AG08396 (cell line): ENCODE measurements around the gene CLEC5A.
"Not testable (repeated sequence)": the region's sequence is repeated elsewhere in the genome, so short reads cannot be mapped to it uniquely, and the experiment has no call there.

Experiments
- DNase-seq: peaks from one replicate; pipeline ENCODE4 v3.0.0; 2012; ENCODE audit warnings: low spot score, mixed read lengths

CLEC5A gene

GRCh38 chr7:141946796-141947195 lies at the start of gene CLEC5A:
TSS of gene CLEC5A (minus strand) at chr7:141946974. CDS start at chr7:141946292, 682 bp downstream.
- no peak for DNase-seq

DNA sequence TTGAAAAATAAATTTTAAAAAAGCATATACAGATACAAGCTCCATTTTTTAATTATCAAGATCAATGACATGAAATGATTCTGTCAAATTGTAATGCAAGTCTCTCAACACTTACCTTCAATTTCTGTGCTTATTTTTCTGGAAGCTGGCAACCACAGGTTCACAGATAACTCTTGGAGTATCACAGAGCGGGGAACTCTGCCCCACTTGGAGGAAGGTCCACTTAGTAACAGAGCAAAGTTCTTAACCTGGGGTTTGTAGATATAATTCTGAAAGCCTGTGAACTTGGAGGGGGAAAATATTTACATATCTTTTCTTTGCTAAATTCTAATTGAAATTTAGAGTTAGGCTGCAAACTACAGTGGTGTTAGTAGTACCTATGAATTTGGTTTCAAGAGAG lies 46.6 kb upstream of the CLEC5A start:
- DNase-seq = no peak

DNA sequence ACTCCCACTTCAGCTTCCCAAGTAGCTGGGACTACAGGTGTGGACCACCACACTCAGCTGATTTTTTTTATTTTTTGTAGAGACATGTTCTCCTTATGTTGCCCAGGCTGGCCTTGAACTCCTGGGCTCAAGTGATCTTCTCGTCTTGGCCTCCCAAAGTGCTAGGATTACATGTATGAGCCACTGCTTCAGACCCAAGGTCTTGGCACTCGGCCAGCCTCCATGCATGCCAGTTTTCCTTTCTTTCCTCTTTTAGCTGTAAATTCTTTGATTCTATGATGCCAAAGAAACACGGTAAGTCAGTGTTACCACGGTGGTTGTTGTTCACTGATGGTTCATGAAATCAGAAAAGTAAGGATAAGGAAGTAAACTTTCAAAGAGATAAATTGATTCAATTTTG lies 45.9 kb upstream of the CLEC5A start:
- no peak for DNase-seq

DNA sequence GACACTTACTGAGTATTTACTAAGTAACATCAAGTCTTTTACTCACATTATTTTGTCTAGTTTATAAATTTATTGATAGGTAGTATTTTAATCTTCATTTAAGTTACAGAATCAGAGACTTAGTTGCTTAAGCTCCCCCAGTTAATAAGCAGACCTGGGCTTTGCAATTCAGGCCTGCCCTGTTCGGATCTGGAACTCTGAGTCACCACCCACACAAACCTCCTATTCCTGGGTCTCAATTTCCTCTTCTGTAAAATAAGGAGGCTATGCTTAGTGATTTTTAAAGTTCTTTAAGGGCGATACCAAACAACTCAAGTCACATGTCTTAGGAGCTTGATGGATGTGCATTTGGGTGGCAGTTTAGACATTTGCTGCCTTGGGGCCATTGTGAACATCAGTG lies 45.4 kb upstream of the CLEC5A start:
- DNase-seq = no peak

DNA sequence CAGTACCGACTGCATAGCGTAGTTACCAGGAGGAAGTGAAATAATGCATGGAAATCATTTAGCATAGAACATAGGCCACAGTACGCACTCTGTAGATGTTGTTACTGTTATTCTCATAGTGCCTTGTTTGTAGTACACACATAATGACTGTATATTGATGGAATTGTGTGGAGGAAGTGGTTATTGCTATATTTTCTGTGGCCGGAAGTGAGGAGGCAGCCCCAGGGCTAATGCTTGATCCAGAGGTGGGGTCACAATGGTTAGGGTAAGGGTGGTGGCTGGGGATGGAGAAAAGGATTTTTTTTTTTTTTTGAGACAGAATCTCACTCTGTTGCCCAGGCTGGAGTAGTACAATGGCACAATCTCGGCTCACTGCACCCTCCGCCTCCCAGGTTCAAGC lies 44.4 kb upstream of the CLEC5A start:
- DNase-seq = no peak

DNA sequence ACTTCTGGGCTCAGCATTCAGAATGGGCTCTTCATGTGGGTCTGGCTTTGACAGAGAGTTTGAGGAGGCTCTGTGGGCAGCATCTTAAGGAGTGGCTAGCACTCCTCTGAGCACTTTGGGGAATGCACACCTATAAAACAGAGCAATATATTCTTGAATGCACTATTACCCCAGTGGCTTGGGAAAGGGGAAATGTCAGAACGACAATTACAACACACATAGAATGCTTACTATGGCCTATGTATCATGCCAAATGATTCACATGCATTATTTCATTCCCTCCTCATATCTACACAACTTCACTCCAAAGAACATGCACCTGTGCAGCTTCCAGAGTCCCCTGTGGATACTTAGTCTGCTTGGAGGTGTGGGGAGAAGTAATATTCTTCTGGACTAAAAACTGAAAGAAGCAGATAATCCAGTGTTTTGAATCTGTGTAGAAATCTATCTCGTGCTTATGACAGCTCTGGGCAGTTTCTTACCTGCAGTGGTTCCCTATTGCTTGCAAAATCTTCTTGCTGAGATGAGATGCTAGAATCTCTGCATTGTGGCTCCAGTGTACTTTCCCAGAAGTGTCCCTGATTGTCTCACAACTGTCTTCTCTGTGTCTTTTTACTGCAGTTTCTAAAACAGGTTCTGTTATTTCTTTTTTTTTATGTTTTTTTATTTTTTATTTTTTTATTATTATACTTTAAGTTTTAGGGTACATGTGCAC lies 43.4 kb upstream of the CLEC5A start:
- no peak for DNase-seq

GRCh38 chr7:141987803-141988202 lies 41.0 kb upstream of the CLEC5A start:
- not testable (repeated sequence) for DNase-seq

- DNase-seq = no peak
Observed at GRCh38 chr7:141986923-141987322, 40.1 kb upstream of the CLEC5A start.

DNA sequence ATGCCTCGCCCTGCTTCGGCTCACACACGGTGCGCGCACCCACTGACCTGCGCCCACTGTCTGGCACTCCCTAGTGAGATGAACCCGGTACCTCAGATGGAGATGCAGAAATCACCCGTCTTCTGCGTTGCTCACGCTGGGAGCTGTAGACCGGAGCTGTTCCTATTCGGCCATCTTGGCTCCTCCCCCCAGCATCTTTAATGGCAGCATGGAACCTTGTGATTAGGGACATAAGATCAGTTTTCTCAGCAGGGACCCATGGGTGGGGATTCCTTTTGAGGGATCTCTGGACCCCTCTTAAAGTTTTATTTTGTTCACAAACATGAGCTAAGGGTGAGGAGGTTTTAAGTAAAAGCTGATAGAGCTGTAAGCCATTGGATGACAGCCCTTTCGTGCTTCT lies 39.2 kb upstream of the CLEC5A start:
- DNase-seq = not testable (repeated sequence)

DNA sequence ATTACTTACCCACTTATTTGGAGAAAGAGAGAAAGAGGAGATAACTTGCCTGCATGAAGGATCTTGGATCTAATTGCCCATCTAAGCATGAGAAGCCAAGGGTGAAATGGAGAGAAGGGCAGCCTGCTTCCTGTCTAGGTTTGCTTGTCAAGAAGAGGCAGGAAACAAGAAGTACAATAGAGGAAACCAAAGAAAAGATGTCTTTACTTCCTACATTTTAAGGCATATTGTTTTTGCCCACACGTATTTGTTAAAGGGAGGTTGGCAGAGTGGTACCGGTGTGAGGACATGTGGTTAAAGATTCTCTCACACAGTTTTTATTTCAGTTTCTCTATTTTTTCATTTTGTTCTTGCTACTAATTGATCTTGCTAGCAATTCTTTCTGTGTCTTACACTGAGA lies 32.8 kb upstream of the CLEC5A start:
- no peak for DNase-seq

DNA sequence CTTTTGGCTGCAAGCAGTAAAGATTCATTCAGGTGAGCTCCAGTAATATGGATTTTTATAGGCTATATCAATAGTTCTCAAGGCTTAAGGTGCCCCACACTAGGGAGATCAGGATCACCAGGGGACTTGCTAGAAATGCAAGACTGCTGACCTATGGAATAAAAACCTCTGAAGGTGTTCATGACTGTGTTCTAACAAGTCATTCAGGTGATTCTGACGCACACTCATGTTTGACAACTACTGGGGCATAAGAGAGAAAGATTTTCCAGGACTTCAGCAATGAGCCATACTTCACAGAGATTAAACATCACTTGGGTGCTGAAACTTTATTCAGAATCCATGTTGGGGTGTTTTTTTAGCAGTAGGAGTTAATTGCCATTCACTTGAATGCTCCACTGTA lies 31.6 kb upstream of the CLEC5A start:
- no peak for DNase-seq

DNA sequence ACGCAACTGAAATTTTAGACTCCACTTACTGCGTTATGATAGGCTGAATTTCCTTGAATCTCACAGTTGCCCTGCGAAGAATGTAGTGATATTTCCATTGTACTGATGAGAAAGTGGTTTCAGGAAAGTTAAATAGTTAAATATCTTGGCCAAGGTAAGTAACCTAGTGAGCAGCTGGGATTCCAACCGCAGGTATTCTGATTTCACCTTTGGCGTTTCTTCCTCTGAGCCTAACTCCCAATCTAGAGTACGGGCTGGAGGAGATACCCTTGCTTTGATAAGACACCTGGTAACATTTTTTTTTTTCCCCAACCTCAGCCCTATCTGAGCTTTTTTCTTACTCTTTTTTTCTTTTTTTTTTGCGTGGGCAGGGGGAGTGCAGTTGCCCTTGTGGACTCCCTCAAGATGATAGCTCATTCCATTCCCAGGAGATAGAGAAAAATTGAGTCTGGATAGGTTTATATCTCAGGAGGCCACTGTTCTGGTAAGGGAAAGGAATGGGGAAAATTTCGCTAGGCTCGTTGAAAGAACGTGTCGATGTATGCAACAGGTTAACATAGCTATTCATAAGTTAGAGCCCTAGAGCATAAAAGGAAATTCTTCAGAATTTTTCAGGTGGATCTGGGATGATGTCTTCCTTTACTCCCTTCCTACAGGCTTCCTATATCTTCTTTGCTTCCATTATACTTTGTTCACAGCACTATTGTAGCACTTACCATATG lies 29.9 kb upstream of the CLEC5A start:
- no peak for DNase-seq

- DNase-seq = peak; percentile 58
Observed at GRCh38 chr7:141975806-141976523, 29.2 kb upstream of the CLEC5A start.

DNA sequence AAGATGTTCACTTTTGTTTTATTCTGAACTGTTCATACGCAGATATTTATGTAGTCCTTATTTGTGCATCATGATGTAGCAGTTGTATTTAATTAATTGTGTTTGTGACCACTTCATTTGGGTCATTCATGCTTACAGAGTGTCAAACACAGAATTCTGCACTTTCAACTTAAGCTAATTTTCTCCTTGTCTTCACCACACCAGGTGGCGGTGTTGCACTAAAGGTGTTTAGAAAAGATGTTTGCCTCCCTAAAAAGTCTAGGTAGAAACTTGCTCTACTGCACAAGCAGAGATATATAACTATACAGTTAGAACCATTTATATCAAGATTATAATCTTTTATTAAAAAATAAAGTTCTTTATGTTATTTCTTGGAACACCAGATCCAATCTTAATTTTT lies 28.1 kb upstream of the CLEC5A start:
- no peak for DNase-seq

- no peak for DNase-seq
Observed at GRCh38 chr7:141973673-141974072, 26.9 kb upstream of the CLEC5A start, which contains the start of gene TAS2R38. TSS of gene TAS2R38 (minus strand) at chr7:141973773. CDS start at chr7:141973689, 84 bp downstream.

GRCh38 chr7:141960687-141961422 lies 14.1 kb upstream of the CLEC5A start:
- DNase-seq = no peak

GRCh38 chr7:141956084-141956483 lies 9.3 kb upstream of the CLEC5A start:
- no peak for DNase-seq

GRCh38 chr7:141954334-141954733 lies 7.6 kb upstream of the CLEC5A start:
- DNase-seq = no peak

GRCh38 chr7:141952461-141952860 lies 5.7 kb upstream of the CLEC5A start:
- DNase-seq = no peak

- no peak for DNase-seq
Observed at GRCh38 chr7:141950806-141951205, 4.0 kb upstream of the CLEC5A start.

DNA sequence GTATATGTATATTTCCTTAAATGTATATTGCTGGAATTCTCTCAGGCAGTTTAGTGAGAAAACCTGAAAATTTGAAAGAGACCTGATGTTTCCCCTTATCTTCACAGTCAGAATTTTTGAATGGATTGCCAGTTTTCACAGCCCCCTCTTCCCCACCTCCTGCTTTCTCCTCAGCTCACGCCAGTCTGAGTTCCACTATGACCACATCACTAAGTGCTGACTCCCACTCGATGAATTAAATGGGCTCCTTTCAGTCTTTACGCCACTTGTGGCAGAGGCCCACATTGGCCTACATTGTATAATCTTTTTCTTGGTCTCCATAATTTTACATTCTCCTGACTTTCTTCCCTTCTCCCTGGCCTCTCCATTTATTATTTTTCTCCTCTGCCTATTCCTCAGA lies 3.1 kb upstream of the CLEC5A start:
- DNase-seq = no peak

GRCh38 chr7:141949451-141949850 lies 2.7 kb upstream of the CLEC5A start:
- DNase-seq = no peak
